IMR-90 (cell line): ENCODE measurements around the gene COL11A2. TPM values are rescaled to one million over a fixed set of nuclear protein-coding genes. Genes with fewer than 3 reads are reported as not detected.

Source experiments
- ELK1 ChIP-seq: fragments of 150-350 bp; IDR thresholded peaks from 2 replicates; pipeline ENCODE4 v1.6.1; 2016; ENCODE audit warnings: low read depth, mild to moderate bottlenecking, low read length, moderate library complexity, borderline replicate concordance
- polyA plus RNA-seq, 3 experiments: library from polyadenylated mRNA; depleted of rRNA; stranded (reverse); fragments of >200 nt; gene quantifications; 2 replicates each; pipeline ENCODE4 v1.2.3, GENCODE V29; 2012; ENCODE audit warnings: low replicate concordance in 1 of 3
- total RNA-seq: library from RNA; depleted of rRNA; stranded (reverse); fragments of >200 nt; gene quantifications from 2 replicates; pipeline ENCODE4 v1.2.3, GENCODE V29; 2012

COL11A2 gene
- total and polyA plus RNA-seq, 2 of the 4 experiments (the other 2 are of a cell fraction): under 0.01 to 0.38 TPM

GRCh38 chr6:33206027-33206863 lies 14.0 kb upstream of the COL11A2 start (continued):
- no peak for TF ChIP-seq ELK1
